A549 treated with RU486 at 1 μM for 4 hours (cell line): ENCODE data around the gene UBE2D2. TPM values are rescaled to one million over a fixed set of nuclear protein-coding genes. Genes with fewer than 3 reads are reported as not detected.

Source experiments
- total RNA-seq: library from RNA; stranded (reverse); fragments of 200-300 nt; extraction: Qiagen RNA extraction; gene quantifications from 5 replicates; pipeline ENCODE4 v1.2.3, GENCODE V29; 2022; ENCODE audit warnings: low read depth

Gene UBE2D2
- total RNA-seq, result 108 to 160 TPM (median 157 TPM) in 5 replicates

DNA sequence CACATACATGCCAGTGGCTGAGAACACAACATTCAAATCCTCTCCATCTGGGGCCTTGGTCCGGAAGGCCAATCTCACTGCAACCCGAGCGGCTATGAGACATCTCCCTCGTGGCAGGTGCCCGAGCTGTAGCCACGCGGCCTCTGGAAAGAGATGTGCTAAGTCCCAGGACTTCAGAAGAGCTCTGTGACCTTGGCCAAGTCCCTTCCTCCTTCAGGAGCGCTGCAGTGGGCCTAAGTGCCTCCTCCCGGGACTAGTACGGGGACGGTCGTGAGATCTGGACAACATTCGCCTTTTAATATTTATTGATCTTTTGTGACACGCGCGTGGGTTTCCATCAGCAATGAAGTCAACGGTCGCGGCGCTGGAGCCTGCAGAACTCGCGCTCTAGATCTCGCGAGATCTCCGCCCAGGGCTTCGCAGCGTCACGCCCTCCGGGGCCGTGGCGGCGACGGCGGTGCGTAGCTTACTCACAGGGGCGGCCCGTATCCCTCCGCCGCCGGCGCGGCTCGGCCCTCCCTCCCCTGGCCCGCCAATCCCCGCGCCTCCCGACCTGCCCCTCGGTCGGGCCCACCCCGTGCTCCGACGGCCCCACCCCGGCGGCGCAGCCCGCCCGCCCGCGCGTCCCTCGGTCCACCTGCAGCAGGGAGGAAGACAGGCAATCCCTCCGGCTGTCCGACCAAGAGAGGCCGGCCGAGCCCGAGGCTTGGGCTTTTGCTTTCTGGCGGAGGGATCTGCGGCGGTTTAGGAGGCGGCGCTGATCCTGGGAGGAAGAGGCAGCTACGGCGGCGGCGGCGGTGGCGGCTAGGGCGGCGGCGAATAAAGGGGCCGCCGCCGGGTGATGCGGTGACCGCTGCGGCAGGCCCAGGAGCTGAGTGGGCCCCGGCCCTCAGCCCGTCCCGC, at the start of gene UBE2D2:
TSS of gene UBE2D2 (plus strand) at position 588 of the 903 bp plus-strand sequence. CDS start 453 bp downstream, outside the sequence.

GRCh38 chr5:139648205-139649081, 87.3 kb downstream of the UBE2D2 start, which contains the start of gene CXXC5:
Gene CXXC5 (plus strand): TSS chr5:139648349. CDS start chr5:139680524, 32,175 bp downstream.

Other genes with a start within 250 kb of the UBE2D2 start
- gene PAIP2, start 219.5 kb upstream of the UBE2D2 start, total RNA-seq, result 84.0 to 112 TPM (median 91.8 TPM) in 5 replicates
- gene SLC23A1, start 178.0 kb upstream of the UBE2D2 start, total RNA-seq, result 0.87 to 1.6 TPM (median 1.3 TPM) in 5 replicates
- gene MZB1, start 171.4 kb upstream of the UBE2D2 start, total RNA-seq, result not detected in 5 replicates
- gene PROB1, start 166.2 kb upstream of the UBE2D2 start, total RNA-seq, result 0.19 to 0.34 TPM (median 0.27 TPM) in 5 replicates
- gene SPATA24, start 157.2 kb upstream of the UBE2D2 start, total RNA-seq, result 4.1 to 6.0 TPM (median 5.0 TPM) in 5 replicates
- 7.3 to 9.7 TPM (median 7.8 TPM) in 5 replicates for gene DNAJC18, start 121.8 kb upstream of the UBE2D2 start, total RNA-seq
- not detected in 5 replicates for gene ECSCR, start 98.6 kb upstream of the UBE2D2 start, total RNA-seq
- gene SMIM33, start 90.3 kb upstream of the UBE2D2 start, total RNA-seq, result not detected in 5 replicates
- 0.85 to 1.4 TPM (median 0.98 TPM) in 5 replicates for gene STING1, start 78.6 kb upstream of the UBE2D2 start, total RNA-seq
- gene CXXC5, start 87.0 kb downstream of the UBE2D2 start, total RNA-seq, result 17.1 to 24.9 TPM (median 21.3 TPM) in 5 replicates
- gene PSD2, start 234.5 kb downstream of the UBE2D2 start, total RNA-seq, result 0.05 to 0.10 TPM (median 0.06 TPM) in 3 of 5 replicates, not detected in the others